ENCODE measurements around the gene DCP2.

DCP2 gene

GRCh38 chr5:112965733-112966306 is 10.8 kb upstream of the DCP2 start:
- DNase-seq (ENCODE audit: extremely low read depth in 1 of 2, low read depth in 1 of 2): no peak

- DNase-seq (ENCODE audit: extremely low read depth in 1 of 2, low read depth in 1 of 2): no peak
These were observed 9.0 kb upstream of the DCP2 start for GRCh38 chr5:112967520-112968083.

- no peak for DNase-seq (ENCODE audit: extremely low read depth in 1 of 2, low read depth in 1 of 2)
These were observed 8.0 kb upstream of the DCP2 start for GRCh38 chr5:112968411-112969106.

DNA sequence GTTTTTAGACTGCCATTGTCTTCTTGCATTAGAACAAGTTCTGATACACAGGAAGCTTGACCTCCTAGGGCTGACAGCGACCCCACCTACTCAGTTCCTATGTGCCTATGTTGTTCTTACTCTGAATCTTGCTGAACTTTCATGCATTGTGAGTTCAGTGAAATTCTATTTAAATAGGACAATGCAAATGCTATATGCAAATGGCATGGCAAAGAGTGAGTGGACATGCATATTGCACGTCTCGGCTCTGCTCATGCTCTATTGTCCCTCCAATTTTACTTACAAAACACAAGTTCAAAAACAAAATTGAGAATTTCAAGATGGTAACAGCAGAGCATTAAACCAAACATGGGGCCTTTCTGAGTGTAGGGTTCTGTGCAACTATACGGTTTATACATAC is 5.3 kb upstream of the DCP2 start:
- DNase-seq (ENCODE audit: extremely low read depth in 1 of 2, low read depth in 1 of 2): no peak

DNA sequence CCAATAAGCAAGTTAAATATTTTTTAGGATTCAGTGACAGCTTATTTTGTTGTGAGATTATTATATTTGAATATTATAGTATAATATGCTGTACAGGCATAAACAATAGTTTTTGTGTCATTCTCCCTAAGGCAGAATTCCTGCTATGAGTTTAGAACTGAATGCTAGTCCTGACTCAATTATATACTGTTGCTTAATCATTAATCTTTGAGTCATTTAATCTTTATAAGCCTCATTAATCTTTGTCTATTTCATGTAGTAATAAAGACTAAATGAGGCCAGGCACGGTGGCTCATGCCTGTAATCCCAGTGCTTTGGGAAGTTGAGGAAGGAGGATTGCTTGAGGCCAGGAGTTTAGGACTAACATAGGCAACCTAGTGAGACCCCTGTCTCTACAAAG is 3.6 kb upstream of the DCP2 start:
- no peak for DNase-seq (ENCODE audit: extremely low read depth in 1 of 2, low read depth in 1 of 2)

- no peak for DNase-seq (ENCODE audit: extremely low read depth in 1 of 2, low read depth in 1 of 2)
These were observed 2.7 kb upstream of the DCP2 start for GRCh38 chr5:112973904-112974303.

DNA sequence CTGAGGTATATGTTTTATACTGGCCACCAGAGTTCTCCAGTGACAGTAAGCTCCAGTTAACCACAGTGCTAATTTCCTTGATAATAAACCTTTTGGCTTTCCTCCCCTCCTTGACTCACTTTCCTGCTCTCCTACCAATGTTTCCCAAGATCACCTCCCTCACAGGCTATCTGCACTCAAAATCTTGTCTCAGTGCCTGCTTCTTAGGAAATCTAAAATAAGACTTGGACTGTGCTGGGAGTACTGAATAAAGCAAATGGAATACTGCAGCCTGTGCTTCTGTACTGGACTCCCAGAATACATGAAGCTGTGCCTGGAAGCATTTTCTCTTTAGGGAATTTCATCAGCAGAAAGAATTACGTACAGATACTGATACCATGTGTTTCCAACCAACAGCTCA is 1.7 kb upstream of the DCP2 start:
- DNase-seq (ENCODE audit: extremely low read depth in 1 of 2, low read depth in 1 of 2): no peak

DNA sequence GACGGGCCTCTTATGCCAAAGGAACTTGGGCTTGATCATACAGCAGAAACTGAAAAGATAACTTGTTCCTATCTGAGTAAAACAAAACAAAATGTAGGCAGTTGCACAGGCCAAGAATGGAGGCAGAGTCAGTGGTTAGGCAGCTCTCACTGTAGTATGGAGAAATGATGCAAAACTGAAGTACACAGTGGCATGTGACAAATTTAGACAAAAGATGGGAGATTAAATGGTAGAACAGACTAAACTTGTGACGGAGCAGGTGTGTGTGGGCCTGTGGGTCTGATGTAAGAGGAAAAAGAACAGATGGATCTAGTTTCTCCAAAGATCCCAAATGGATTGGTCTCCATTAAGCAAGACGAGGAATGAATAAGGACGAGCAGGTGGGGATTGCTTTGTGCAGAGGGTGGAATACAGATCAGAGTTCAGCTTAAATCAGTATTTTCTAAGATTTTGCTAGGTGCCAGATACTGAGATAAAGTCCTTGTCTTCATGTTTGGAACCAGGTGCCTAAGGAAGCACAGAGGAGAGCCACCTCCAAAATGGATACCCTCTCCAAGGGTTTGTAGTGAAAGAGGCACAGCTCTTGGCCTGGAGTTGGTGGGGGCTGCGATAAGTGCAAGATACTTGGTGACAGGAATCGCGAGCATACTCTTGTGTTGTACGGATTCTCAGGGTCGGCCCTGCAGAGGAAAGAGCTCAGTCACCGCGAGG is 722 bp upstream of the DCP2 start:
- no peak for DNase-seq (ENCODE audit: extremely low read depth in 1 of 2, low read depth in 1 of 2)

- DNase-seq (ENCODE audit: extremely low read depth in 1 of 2, low read depth in 1 of 2): no peak
These were observed 853 bp downstream of the DCP2 start for GRCh38 chr5:112977440-112977861.

DNA sequence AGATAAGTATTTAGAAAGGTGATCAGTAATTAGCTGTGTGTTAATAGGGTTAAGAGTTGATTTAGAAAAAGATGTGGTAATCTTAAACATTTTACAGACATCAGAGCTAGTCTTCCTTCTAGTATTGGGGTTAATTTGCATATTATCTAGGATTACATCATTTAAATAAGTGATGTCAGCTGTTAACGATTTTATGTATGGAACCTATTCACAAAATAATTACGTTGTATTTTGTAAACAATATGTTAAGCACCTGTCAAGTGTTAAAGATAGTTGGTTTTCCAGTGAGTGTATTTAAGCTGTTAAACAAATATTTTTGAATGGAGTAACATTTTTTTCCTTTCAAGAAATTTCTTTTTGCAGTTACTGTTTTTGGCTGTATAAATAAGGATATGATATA is 2.2 kb downstream of the DCP2 start:
- DNase-seq (ENCODE audit: extremely low read depth in 1 of 2, low read depth in 1 of 2): no peak

- no peak for DNase-seq (ENCODE audit: extremely low read depth in 1 of 2, low read depth in 1 of 2)
These were observed 3.1 kb downstream of the DCP2 start for GRCh38 chr5:112979723-112980122.

GRCh38 chr5:112983363-112983762 is 6.8 kb downstream of the DCP2 start:
- DNase-seq (ENCODE audit: extremely low read depth in 1 of 2, low read depth in 1 of 2): no peak

GRCh38 chr5:112986224-112986623 is 9.6 kb downstream of the DCP2 start:
- DNase-seq (ENCODE audit: extremely low read depth in 1 of 2, low read depth in 1 of 2): no peak

DNA sequence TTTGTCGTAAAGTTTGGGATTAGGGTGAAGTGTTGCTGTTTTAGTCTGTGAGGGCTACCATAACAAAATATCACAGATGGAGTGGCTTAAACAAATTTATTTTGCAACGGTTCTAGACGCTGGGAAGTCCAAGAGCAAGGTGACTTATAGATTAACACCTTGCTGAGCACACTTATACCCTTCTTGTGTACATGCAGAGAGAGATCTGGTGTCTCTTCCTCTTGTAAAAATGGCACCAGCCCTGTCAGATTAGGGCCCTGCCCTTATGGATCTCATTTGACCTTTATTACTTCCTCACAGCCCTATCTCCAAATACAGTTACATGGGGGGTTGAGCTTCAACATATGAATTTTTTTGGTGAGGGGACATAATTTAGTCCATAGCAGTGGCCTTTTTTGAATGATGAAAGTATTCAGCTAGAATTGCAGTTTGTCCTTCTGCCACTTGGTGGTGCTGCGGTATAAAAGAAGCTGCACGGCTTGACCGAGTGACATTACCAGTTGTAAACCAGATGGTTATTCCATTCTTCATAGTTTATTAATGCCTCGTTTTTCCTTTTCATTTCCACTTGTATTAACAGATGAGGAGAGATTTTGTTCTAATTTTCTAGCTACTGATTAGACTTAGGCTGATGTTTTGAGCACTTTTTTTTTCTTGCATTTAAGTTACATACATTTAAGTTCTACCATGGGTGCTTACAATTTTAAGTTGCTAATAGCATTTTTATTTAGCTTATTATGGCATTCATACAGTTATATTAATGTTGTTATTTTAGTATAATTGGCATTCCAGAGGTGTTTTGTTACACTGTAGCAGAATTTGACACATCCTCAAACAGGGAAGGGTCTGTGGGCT is 19.4 kb downstream of the DCP2 start:
- DNase-seq (ENCODE audit: extremely low read depth in 1 of 2, low read depth in 1 of 2): peak; percentile 58 to 65

GRCh38 chr5:112996830-112997374 is 20.3 kb downstream of the DCP2 start:
- DNase-seq (ENCODE audit: extremely low read depth in 1 of 2, low read depth in 1 of 2): no peak

- no peak for DNase-seq (ENCODE audit: extremely low read depth in 1 of 2, low read depth in 1 of 2)
These were observed 21.7 kb downstream of the DCP2 start for GRCh38 chr5:112998296-112998695.

- DNase-seq (ENCODE audit: extremely low read depth in 1 of 2, low read depth in 1 of 2): no peak
These were observed 23.9 kb downstream of the DCP2 start for GRCh38 chr5:113000466-113000865.

DNA sequence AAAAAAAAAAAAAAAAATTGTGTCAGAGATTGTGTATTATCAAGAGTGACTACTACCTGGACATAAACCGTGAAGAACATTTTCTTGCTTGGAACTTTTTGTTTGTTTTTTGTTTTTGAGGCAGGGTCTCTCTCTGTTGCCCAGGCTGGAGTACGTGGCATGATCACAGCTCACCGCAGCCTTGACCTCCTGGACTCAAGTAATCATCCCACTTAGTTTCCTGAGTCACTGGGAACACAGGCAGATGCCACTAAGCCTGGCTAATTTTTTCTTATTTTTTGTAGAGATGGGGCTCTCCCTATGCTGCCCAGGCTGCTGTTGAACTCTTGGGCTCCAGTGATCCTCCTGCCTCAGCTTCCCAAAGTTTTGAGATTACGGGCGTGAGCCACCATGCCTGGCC is 25.8 kb downstream of the DCP2 start:
- DNase-seq (ENCODE audit: extremely low read depth in 1 of 2, low read depth in 1 of 2): no peak

DNA sequence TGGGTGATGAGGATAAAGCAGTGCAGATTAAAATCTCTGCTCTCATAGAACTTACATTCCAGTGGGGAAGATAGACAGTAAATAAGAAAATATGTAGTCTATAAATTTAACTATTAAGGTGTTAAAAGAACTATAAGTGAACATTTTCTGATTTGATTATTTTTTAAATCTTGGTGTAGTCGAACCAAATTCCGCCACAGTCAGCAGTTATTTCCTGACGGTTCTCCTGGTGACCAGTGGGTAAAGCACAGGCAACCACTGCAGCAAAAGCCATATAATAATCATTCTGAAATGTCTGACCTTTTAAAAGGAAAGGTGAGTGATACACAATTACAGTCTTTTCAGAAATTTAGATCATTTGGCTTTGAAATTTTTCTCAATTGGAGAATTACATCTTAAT is 27.2 kb downstream of the DCP2 start:
- no peak for DNase-seq (ENCODE audit: extremely low read depth in 1 of 2, low read depth in 1 of 2)

- DNase-seq (ENCODE audit: extremely low read depth in 1 of 2, low read depth in 1 of 2): no peak
These were observed 28.9 kb downstream of the DCP2 start for GRCh38 chr5:113005454-113005853.
